Stimulated activated naive CD4-positive, alpha-beta T cell (primary cell): Measurements from ENCODE around the gene FAM43A.
A peak's percentile ranks its signal among the peaks of the same experiment; 100 is the strongest.

Experiments used
- DNase-seq, 6 experiments: peaks; one replicate each; lab custom pipeline; 2025; lab: John Stamatoyannopoulos, UW

The FAM43A gene

GRCh38 chr3:194675680-194676079 is 10.0 kb upstream of the FAM43A start:
- no peak for DNase-seq

- DNase-seq, result no peak
These were observed 9.2 kb upstream of the FAM43A start for GRCh38 chr3:194676471-194676870.

GRCh38 chr3:194680888-194681615 is 4.6 kb upstream of the FAM43A start:
- no peak for DNase-seq

- no peak for DNase-seq
These were observed 3.4 kb upstream of the FAM43A start for GRCh38 chr3:194682189-194682693.

- DNase-seq, result peak; percentile 24 to 74 (median 36)
These were observed 2.9 kb upstream of the FAM43A start for GRCh38 chr3:194682694-194683310.

GRCh38 chr3:194683380-194683779 is 2.3 kb upstream of the FAM43A start:
- no peak for DNase-seq

- DNase-seq, result peak in 1 of 6 experiments; percentile 54
These were observed 492 bp upstream of the FAM43A start for GRCh38 chr3:194685065-194685717.

GRCh38 chr3:194686414-194686815 is 732 bp downstream of the FAM43A start:
- DNase-seq, result peak in 3 of 6 experiments; percentile 2 to 36 (median 32)

- peak in 4 of 6 experiments; percentile 1 to 36 (median 25) for DNase-seq
These were observed 1.3 kb downstream of the FAM43A start for GRCh38 chr3:194686816-194687637.

GRCh38 chr3:194687638-194688199 is 2.0 kb downstream of the FAM43A start:
- DNase-seq, result peak; percentile 30 to 60 (median 50)

- peak in 1 of 6 experiments; percentile 6 for DNase-seq
These were observed 2.6 kb downstream of the FAM43A start for GRCh38 chr3:194688200-194688740.

- no peak for DNase-seq
These were observed 3.3 kb downstream of the FAM43A start for GRCh38 chr3:194688946-194689345.

GRCh38 chr3:194689493-194689944 is 3.8 kb downstream of the FAM43A start:
- DNase-seq, result no peak

GRCh38 chr3:194690501-194691372 is 5.1 kb downstream of the FAM43A start:
- DNase-seq, result no peak

GRCh38 chr3:194691481-194692283 is 6.0 kb downstream of the FAM43A start:
- no peak for DNase-seq

GRCh38 chr3:194696702-194697101 is 11.0 kb downstream of the FAM43A start:
- DNase-seq, result no peak

GRCh38 chr3:194702545-194702944 is 16.9 kb downstream of the FAM43A start:
- DNase-seq, result no peak

GRCh38 chr3:194705227-194705626 is 19.5 kb downstream of the FAM43A start:
- DNase-seq, result no peak

GRCh38 chr3:194705761-194706160 is 20.1 kb downstream of the FAM43A start:
- no peak for DNase-seq
